ENCODE measurements around the gene ALDOA.

DNA sequence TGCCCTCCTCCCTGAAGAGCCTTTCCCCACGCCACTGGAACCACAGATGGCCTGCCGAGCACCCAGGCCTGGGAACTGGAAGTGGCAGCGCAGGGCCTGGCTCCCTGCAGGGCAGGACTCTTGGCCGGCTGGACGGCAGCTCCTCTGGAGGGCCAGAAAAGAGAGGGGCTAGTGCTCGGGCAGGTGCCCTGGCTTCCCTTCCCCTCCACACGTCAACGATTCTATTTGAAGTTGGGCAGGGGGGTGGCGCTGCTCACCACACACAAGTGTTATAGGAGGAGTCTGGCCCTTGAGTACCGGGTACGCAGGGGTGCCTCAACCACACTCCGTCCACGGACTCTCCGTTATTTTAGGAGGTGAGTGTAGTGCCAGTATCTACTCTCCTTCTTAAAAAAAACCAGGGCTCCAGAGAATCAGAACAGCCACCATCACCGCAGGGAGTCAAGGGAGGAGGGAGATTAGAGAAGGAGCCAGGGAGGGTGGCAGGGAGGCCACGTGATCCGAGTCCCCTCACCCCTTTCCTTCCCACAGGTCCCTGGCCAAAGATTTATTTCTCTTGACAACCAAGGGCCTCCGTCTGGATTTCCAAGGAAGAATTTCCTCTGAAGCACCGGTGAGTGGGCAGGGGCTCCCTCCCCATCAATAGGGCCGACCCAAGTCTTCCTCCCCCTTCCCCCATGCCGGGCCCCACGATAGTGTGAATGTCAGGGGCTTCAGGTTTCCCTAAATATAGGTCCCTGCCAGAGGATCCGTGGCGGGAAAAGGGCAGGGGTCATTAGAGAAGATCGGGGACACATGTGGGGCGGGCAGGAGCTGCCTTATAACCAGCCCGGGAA lies 1.4 kb upstream of the ALDOA start:
- TF ChIP-seq, protein P1, sequence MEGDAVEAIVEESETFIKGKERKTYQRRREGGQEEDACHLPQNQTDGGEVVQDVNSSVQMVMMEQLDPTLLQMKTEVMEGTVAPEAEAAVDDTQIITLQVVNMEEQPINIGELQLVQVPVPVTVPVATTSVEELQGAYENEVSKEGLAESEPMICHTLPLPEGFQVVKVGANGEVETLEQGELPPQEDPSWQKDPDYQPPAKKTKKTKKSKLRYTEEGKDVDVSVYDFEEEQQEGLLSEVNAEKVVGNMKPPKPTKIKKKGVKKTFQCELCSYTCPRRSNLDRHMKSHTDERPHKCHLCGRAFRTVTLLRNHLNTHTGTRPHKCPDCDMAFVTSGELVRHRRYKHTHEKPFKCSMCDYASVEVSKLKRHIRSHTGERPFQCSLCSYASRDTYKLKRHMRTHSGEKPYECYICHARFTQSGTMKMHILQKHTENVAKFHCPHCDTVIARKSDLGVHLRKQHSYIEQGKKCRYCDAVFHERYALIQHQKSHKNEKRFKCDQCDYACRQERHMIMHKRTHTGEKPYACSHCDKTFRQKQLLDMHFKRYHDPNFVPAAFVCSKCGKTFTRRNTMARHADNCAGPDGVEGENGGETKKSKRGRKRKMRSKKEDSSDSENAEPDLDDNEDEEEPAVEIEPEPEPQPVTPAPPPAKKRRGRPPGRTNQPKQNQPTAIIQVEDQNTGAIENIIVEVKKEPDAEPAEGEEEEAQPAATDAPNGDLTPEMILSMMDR (IDR thresholded peaks at IDR 0.05): peak in 4 of 6 experiments; percentile 33 to 46 (median 42)
- peak in 2 of 4 donors; percentile 25 to 38 for TF ChIP-seq POLR2A (IDR thresholded peaks at IDR 0.05)

All from esophagus squamous epithelium (tissue), 4 donors.